Hematopoietic multipotent progenitor cell treated with erythropoietin and hydrocortisone succinate and interleukin-3 and kit ligand, for 4 days (in vitro differentiated cells): ENCODE results near the gene HYI.
A peak's percentile ranks its signal among the peaks of the same experiment; 100 is the strongest.
"Not testable (repeated sequence)": the region's sequence is repeated elsewhere in the genome, so short reads cannot be mapped to it uniquely, and the experiment has no call there.

Source experiments
- DNase-seq: peaks from one replicate; pipeline ENCODE4 v3.0.0-alpha.2; 2015

The HYI gene

GRCh38 chr1:43453442-43454269, at the start of gene HYI:
Gene HYI, minus strand, starts transcription at chr1:43453931. Its CDS starts 138 bp downstream, at chr1:43453793.
- DNase-seq: peak; percentile 95

GRCh38 chr1:43501806-43502205, 48.1 kb upstream of the HYI start:
- DNase-seq: not testable (repeated sequence)

- no peak for DNase-seq
These were observed 46.2 kb upstream of the HYI start for GRCh38 chr1:43499898-43500297.

GRCh38 chr1:43495204-43495603, 41.5 kb upstream of the HYI start:
- DNase-seq: peak; percentile 37

- DNase-seq: no peak
These were observed 40.1 kb upstream of the HYI start for GRCh38 chr1:43493661-43494450.

- no peak for DNase-seq
These were observed 39.1 kb upstream of the HYI start for GRCh38 chr1:43492826-43493225.

GRCh38 chr1:43491061-43491460, 37.3 kb upstream of the HYI start:
- DNase-seq: no peak

- no peak for DNase-seq
These were observed 34.4 kb upstream of the HYI start for GRCh38 chr1:43488165-43488564.

- DNase-seq: no peak
These were observed 30.6 kb upstream of the HYI start for GRCh38 chr1:43484367-43484766.

- DNase-seq: no peak
These were observed 28.5 kb upstream of the HYI start for GRCh38 chr1:43482215-43482614.

GRCh38 chr1:43481491-43481890, 27.8 kb upstream of the HYI start:
- DNase-seq: no peak

- no peak for DNase-seq
These were observed 25.7 kb upstream of the HYI start for GRCh38 chr1:43479414-43479813.

- DNase-seq: no peak
These were observed 24.0 kb upstream of the HYI start for GRCh38 chr1:43477716-43478115.

GRCh38 chr1:43475611-43476401, 22.1 kb upstream of the HYI start:
- DNase-seq: not testable (repeated sequence)

GRCh38 chr1:43473463-43473862, 19.7 kb upstream of the HYI start:
- no peak for DNase-seq

GRCh38 chr1:43472463-43473151, 18.9 kb upstream of the HYI start:
- DNase-seq: not testable (repeated sequence)

GRCh38 chr1:43472087-43472462, 18.3 kb upstream of the HYI start:
- no peak for DNase-seq

- no peak for DNase-seq
These were observed 16.2 kb upstream of the HYI start for GRCh38 chr1:43469932-43470331.

- no peak for DNase-seq
These were observed 14.7 kb upstream of the HYI start for GRCh38 chr1:43468414-43468813.

- peak; percentile 39 for DNase-seq
These were observed 12.7 kb upstream of the HYI start for GRCh38 chr1:43466403-43466802.

- no peak for DNase-seq
These were observed 11.9 kb upstream of the HYI start for GRCh38 chr1:43465505-43466067.
